ENCODE results near the gene CNTNAP2.
"Not testable (repeated sequence)": the region's sequence is repeated elsewhere in the genome, so short reads cannot be mapped to it uniquely, and the experiment has no call there.

CNTNAP2 gene

GRCh38 chr7:148304083-148304335, 2187.4 kb downstream of the CNTNAP2 start:
- no peak for DNase-seq (ENCODE audit: low spot score)

- DNase-seq (ENCODE audit: low spot score): no peak
Observed at GRCh38 chr7:148304456-148304855, 2187.9 kb downstream of the CNTNAP2 start.

GRCh38 chr7:148306759-148307158, 2190.2 kb downstream of the CNTNAP2 start:
- no peak for DNase-seq (ENCODE audit: low spot score)

DNA sequence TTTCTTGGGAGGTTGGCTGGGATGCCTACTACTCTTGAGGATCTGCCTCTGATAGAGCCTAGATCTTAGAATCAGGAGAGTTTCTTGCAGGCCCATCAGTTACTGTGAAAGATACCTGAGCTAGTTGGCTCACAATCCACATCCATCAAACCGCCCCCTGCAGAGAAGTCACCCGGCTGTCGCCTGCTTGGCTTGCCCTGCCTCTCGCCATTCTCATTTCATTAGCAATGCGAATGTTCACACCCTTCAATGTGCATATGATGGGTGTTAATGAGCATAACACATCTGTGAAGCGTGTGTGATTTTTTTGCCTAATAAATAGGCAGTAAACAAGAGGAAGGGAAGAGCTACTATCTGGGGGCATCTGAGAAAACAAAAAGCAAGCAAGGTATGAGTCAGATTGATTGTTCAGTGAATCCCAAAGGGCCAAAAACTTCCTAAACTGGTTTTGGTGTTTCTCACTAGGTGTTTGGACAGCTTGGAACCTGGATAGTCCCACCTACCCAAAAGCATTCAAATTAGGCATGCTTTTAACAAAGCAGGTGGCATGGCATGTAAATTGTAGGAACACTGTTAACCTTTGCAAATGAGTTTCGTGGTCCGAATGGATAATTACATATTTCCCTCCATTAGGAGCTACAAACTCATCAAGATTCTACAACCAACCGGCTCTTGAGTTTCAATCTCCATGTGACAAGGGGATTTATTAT, 2201.7 kb downstream of the CNTNAP2 start:
- no peak for DNase-seq (ENCODE audit: low spot score)

GRCh38 chr7:148318838-148319237, 2202.2 kb downstream of the CNTNAP2 start:
- DNase-seq (ENCODE audit: low spot score): no peak

DNA sequence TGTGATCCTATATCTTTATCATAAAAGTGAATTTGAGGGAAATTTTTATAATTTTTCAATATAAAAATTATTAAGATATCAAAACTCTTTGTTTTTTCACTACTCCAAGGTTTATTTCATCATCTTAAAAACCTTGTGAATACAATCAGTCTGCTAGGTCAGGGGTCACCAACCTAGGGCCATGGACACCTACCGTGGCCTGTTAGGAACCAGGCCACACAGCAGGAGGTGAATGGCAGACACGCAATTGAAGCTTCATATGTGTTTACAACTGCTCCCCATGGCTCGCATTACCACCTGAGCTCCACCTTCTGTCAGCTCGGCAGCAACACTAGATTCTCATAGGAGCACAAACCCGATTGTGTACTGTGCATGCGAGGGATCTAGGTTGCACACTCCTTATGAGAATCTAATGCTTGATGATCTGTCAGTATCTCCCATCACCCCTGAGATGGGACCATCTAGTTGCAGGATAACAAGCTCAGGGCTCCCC, 2202.8 kb downstream of the CNTNAP2 start:
- no peak for DNase-seq (ENCODE audit: low spot score)

DNA sequence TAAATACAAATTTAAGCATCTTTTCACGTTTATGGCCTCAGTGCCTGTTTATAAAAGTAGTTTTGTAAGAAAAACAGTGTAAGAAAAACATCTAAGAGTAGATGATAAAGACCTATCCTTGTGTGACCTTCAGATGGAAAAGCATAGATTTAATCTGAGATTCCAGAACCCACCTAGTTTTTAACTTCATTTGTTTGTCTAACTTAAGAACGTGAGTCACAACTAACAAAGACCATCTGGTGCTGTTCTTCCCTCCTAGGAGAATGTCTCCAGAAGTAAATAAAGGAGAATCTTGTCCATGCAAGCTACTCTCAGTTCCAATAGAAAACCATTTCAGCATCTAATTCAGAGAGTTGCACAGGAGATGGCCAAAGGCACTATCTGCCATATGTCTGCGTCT, 2208.6 kb downstream of the CNTNAP2 start:
- no peak for DNase-seq (ENCODE audit: low spot score)

GRCh38 chr7:148327379-148327778, 2210.8 kb downstream of the CNTNAP2 start:
- no peak for DNase-seq (ENCODE audit: low spot score)

DNA sequence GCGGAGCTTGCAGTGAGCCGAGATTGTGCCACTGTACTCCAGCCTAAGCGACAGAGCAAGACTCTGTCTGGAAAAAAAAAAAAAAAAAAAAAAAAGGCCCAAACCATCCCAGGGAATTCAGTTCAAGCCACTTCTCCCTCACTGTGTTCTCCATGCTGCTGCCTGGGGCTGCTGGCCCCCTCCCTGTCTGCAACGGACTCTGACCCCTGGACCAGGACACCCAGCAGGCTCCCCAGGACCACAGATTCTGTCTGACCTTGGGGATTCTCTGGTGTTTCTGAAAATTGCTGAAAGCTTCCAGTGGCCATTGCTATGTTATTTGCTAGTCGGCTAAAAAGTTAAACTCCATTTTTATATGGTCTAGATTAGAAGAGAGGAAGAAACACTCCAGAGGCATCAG, 2212.3 kb downstream of the CNTNAP2 start:
- no peak for DNase-seq (ENCODE audit: low spot score)

GRCh38 chr7:148330124-148330818, 2213.7 kb downstream of the CNTNAP2 start:
- DNase-seq (ENCODE audit: low spot score): no peak

DNA sequence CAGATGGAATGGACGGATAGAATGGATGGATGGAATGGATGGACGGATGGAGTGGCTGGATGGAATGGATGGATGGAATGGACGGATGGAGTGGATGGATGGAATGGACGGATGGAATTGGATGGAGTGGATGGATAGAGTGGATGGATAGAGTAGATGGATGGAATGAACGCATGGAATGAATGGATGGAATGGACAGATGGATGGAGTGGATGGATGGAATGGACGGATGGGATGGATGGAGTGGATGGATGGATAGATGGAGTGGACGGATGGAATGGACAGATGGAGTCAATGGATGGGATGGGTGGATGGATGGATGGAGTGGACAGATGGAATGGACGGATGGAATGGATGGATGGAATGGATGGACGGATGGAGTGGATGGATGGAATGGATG, 2214.2 kb downstream of the CNTNAP2 start:
- no peak for DNase-seq (ENCODE audit: low spot score)

GRCh38 chr7:148331456-148331855, 2214.9 kb downstream of the CNTNAP2 start:
- DNase-seq (ENCODE audit: low spot score): not testable (repeated sequence)

GRCh38 chr7:148332191-148333186, 2215.9 kb downstream of the CNTNAP2 start:
- no peak for DNase-seq (ENCODE audit: low spot score)

- DNase-seq (ENCODE audit: low spot score): no peak
Observed at GRCh38 chr7:148334441-148334956, 2217.9 kb downstream of the CNTNAP2 start.

GRCh38 chr7:148334959-148335577, 2218.5 kb downstream of the CNTNAP2 start:
- no peak for DNase-seq (ENCODE audit: low spot score)

- DNase-seq (ENCODE audit: low spot score): no peak
Observed at GRCh38 chr7:148335790-148336189, 2219.2 kb downstream of the CNTNAP2 start.

DNA sequence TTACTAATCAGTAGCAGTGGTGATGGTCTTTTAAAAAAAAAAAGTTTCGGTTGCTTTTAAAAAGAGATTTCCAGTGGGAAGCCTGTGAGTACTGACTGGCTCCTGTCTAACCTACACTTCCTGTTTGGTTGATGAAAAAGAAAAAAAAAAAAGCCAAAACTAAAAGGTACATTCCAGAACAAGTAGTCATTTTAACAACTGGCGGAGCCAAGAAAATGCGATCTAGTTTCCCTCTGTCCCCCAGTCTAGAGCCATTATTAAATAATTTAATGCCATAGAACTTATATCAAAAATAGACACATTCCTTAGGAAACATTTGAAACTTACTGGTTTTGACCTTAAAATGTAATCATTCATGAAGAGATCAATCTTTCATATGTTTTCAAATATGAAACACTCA, 2219.8 kb downstream of the CNTNAP2 start:
- no peak for DNase-seq (ENCODE audit: low spot score)

- DNase-seq (ENCODE audit: low spot score): no peak
Observed at GRCh38 chr7:148337246-148337965, 2220.8 kb downstream of the CNTNAP2 start.

- no peak for DNase-seq (ENCODE audit: low spot score)
Observed at GRCh38 chr7:148337995-148338747, 2221.6 kb downstream of the CNTNAP2 start.

Data from GM03348 (cell line).